Astrocyte (in vitro differentiated cells and primary cell): Measurements from ENCODE around the gene KCNC4. TPM values are rescaled to one million over a fixed set of nuclear protein-coding genes. Genes with fewer than 3 reads are reported as not detected.

ENCODE experiments used
- DNase-seq: peaks from one replicate; pipeline ENCODE4 v3.0.0-alpha.2; 2010; ENCODE audit warnings: low read depth
- FAIRE-seq: peaks from 2 replicates; lab custom pipeline; 2011; peaks lifted over from hg19 to GRCh38; lab: Jason Lieb, UNC
- H2AFZ ChIP-seq: 2 replicates; pipeline ENCODE4 v1.6.0; 2012; ENCODE audit warnings: low read depth, low read length, inconsistent platforms
- H3K27ac ChIP-seq: 2 replicates; pipeline ENCODE4 v1.5.1; 2011; ENCODE audit warnings: low read depth, low read length, inconsistent platforms
- H3K27me3 ChIP-seq: 2 replicates; pipeline ENCODE4 v1.6.0; 2011; ENCODE audit warnings: low read length, inconsistent platforms; ENCODE audit not compliant: insufficient read depth
- H3K36me3 ChIP-seq: 2 replicates; pipeline ENCODE4 v1.5.1; 2011; ENCODE audit warnings: low read length, inconsistent platforms; ENCODE audit not compliant: insufficient read depth
- H3K4me1 ChIP-seq: 2 replicates; pipeline ENCODE4 v1.5.1; 2011; ENCODE audit warnings: low read length, inconsistent platforms; ENCODE audit not compliant: insufficient read depth
- H3K4me2 ChIP-seq: 2 replicates; pipeline ENCODE4 v1.6.0; 2012; ENCODE audit warnings: low read length, inconsistent platforms
- H3K4me3 ChIP-seq: 2 replicates; pipeline ENCODE4 v1.5.1; 2011; ENCODE audit warnings: low read depth, mild to moderate bottlenecking, low read length, inconsistent platforms; ENCODE audit not compliant: insufficient read depth
- H3K79me2 ChIP-seq: 2 replicates; pipeline ENCODE4 v1.6.0; 2012; ENCODE audit warnings: mild to moderate bottlenecking, low read length, inconsistent platforms; ENCODE audit not compliant: insufficient read depth
- H3K9ac ChIP-seq: 2 replicates; pipeline ENCODE4 v1.6.0; 2012; ENCODE audit warnings: mild to moderate bottlenecking, low read length, inconsistent platforms
- H3K9me3 ChIP-seq: 2 replicates; pipeline ENCODE4 v1.5.1; 2012; ENCODE audit warnings: low read depth, mild to moderate bottlenecking, low read length, inconsistent platforms; ENCODE audit not compliant: insufficient read depth
- H4K20me1 ChIP-seq: 2 replicates; pipeline ENCODE4 v1.6.0; 2012; ENCODE audit warnings: low read length, inconsistent platforms; ENCODE audit not compliant: insufficient read depth
- H3K27ac Mint-ChIP-seq: one replicate; pipeline ENCODE4 v1.8.0; 2021; ENCODE audit warnings: mild to moderate bottlenecking, mixed read lengths; ENCODE audit not compliant: unreplicated experiment
- H3K27me3 Mint-ChIP-seq: one replicate; pipeline ENCODE4 v1.8.0; 2021; ENCODE audit warnings: low read depth, mixed read lengths; ENCODE audit not compliant: unreplicated experiment
- H3K36me3 Mint-ChIP-seq: one replicate; pipeline ENCODE4 v1.8.0; 2021; ENCODE audit warnings: low read depth, mixed read lengths; ENCODE audit not compliant: unreplicated experiment
- H3K4me1 Mint-ChIP-seq: one replicate; pipeline ENCODE4 v1.8.0; 2021; ENCODE audit warnings: low read depth, mixed read lengths; ENCODE audit not compliant: unreplicated experiment
- H3K4me3 Mint-ChIP-seq: one replicate; pipeline ENCODE4 v1.8.0; 2021; ENCODE audit warnings: mild to moderate bottlenecking, moderate library complexity, mixed read lengths; ENCODE audit not compliant: unreplicated experiment
- H3K9me3 Mint-ChIP-seq: one replicate; pipeline ENCODE4 v1.8.0; 2021; ENCODE audit warnings: mild to moderate bottlenecking, mixed read lengths; ENCODE audit not compliant: unreplicated experiment
- EZH2 ChIP-seq: IDR thresholded peaks from 2 replicates; pipeline ENCODE4 v1.6.1; 2012; ENCODE audit warnings: mild to moderate bottlenecking, low read length, inconsistent platforms; ENCODE audit not compliant: insufficient read depth
- total RNA-seq: library from RNA; stranded (reverse); gene quantifications from 2 replicates; pipeline ENCODE4 v1.2.1, GENCODE V29; 2021
- TF ChIP-seq, protein P1 (sequence below): IDR thresholded peaks from 2 replicates; pipeline ENCODE4 v1.5.1; 2011; ENCODE audit warnings: low read depth, mild to moderate bottlenecking, inconsistent platforms, low read length, moderate library complexity; ENCODE audit not compliant: insufficient read depth

Gene KCNC4
- total RNA-seq, 1 donor from 2014 or later, result 2.6 TPM

DNA sequence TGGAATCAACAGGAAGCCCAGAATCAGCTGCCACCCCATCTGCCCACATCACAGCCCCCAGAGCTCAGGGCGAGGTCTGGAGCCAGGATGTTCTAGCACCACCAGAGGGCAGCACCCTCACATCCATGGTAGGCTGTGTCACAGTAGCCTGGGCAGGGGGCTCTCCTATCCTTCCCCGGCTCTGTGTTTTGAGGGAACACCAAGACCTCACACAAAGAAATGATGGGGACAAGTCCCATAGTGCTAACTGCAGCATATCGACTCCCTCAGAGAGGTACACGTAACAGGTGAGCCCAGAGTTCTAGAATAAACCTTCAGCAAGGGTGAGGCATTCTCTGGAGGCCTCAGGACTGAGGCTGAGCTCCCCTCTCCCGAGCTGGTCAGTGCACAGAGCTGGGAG, 2.3 kb upstream of the KCNC4 start:
- H3K27ac ChIP-seq, result no peak overlapping the region
- no peak for TF ChIP-seq EZH2
- TF ChIP-seq, protein P1, sequence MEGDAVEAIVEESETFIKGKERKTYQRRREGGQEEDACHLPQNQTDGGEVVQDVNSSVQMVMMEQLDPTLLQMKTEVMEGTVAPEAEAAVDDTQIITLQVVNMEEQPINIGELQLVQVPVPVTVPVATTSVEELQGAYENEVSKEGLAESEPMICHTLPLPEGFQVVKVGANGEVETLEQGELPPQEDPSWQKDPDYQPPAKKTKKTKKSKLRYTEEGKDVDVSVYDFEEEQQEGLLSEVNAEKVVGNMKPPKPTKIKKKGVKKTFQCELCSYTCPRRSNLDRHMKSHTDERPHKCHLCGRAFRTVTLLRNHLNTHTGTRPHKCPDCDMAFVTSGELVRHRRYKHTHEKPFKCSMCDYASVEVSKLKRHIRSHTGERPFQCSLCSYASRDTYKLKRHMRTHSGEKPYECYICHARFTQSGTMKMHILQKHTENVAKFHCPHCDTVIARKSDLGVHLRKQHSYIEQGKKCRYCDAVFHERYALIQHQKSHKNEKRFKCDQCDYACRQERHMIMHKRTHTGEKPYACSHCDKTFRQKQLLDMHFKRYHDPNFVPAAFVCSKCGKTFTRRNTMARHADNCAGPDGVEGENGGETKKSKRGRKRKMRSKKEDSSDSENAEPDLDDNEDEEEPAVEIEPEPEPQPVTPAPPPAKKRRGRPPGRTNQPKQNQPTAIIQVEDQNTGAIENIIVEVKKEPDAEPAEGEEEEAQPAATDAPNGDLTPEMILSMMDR, result peak; percentile 80
- no peaks in the 10 kb centered on the region for H3K36me3 ChIP-seq
- FAIRE-seq, result no peak
- no peaks in the 10 kb centered on the region for H3K36me3 Mint-ChIP-seq
- H3K9ac ChIP-seq, result no peak overlapping the region
- no peaks in the 10 kb centered on the region for H3K9me3 Mint-ChIP-seq
- H3K79me2 ChIP-seq, result no peaks in the 10 kb centered on the region
- DNase-seq, result no peak
- H3K4me3 ChIP-seq, result no peak overlapping the region
- H3K4me3 Mint-ChIP-seq, result no peak overlapping the region
- H3K27me3 ChIP-seq, result peaks cover 20% of the 10 kb centered on the region
- H2AFZ ChIP-seq, result no peak overlapping the region
- H3K4me1 Mint-ChIP-seq, result peaks cover 3% of the 10 kb centered on the region
- peaks cover 8% of the 10 kb centered on the region for H4K20me1 ChIP-seq
- peaks cover 55% of the 10 kb centered on the region for H3K27me3 Mint-ChIP-seq
- no peak overlapping the region for H3K27ac Mint-ChIP-seq
- peaks cover 14% of the 10 kb centered on the region for H3K4me1 ChIP-seq
- H3K4me2 ChIP-seq, result no peak overlapping the region
- H3K9me3 ChIP-seq, result no peaks in the 10 kb centered on the region

DNA sequence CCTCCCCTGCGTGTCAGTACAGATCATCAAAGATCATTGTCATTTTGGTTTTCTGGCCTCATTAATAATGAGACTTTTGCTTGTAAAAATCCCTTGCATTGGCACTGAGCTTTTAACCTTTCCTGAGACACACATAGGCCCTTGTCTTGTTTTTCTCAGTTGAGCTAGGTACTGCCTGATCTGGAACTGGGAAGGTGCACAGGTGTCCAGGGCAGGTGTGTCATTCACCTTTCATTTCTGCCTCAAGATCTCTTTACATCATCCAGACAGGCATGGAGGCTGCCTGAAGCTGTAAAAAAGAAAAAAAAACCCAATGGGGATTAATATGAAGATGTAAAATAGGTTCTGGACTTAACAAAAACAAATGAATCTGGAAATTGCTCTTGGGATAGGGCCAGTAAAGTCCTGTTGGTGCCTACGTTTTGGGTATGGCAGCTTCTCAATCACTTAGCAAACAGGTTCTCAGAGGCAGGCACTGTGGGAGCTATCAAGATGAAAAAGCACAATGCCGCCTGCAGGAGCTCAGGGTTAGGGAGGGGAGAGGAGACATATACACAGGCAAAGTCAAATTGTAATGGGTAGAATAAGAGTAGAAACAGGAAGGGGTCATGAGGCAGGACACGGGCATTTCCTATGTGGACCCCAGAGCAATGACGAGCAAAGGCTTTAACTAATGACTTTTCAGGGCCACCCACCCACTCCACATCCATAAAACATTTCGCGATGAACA, 1.0 kb upstream of the KCNC4 start:
- peak overlapping the region; percentile 86 for H3K4me3 Mint-ChIP-seq
- no peaks in the 10 kb centered on the region for H3K9me3 ChIP-seq
- H3K4me1 ChIP-seq, result peaks cover 9% of the 10 kb centered on the region
- peaks cover 66% of the 10 kb centered on the region for H3K27me3 Mint-ChIP-seq
- H3K36me3 Mint-ChIP-seq, result no peaks in the 10 kb centered on the region
- peaks cover 31% of the 10 kb centered on the region for H3K27me3 ChIP-seq
- H3K27ac Mint-ChIP-seq, result no peak overlapping the region
- FAIRE-seq (no peak), DNase-seq (no peak)
- no peaks in the 10 kb centered on the region for H3K4me1 Mint-ChIP-seq
- peak overlapping the region; percentile 90 for H3K4me2 ChIP-seq
- H3K27ac ChIP-seq, result no peak overlapping the region
- H3K9ac ChIP-seq, result no peak overlapping the region
- H3K9me3 Mint-ChIP-seq, result peaks cover 2% of the 10 kb centered on the region
- peak overlapping the region; percentile 52 for H3K4me3 ChIP-seq
- no peaks in the 10 kb centered on the region for H3K79me2 ChIP-seq
- TF ChIP-seq EZH2, result no peak
- TF ChIP-seq, protein P1, result no peak
- H3K36me3 ChIP-seq, result no peaks in the 10 kb centered on the region
- peaks cover 8% of the 10 kb centered on the region for H4K20me1 ChIP-seq
- H2AFZ ChIP-seq, result peak overlapping the region; percentile 87
